Measurements from ENCODE around the gene STK11IP. TPM values are rescaled to one million over a fixed set of nuclear protein-coding genes. Genes with fewer than 3 reads are reported as not detected.

The STK11IP gene
- total and polyA plus RNA-seq, 2 of the 13 experiments (the other 11 are each of a cell fraction or from before 2014, with no cell fraction given): 12.8 to 24.0 TPM

DNA sequence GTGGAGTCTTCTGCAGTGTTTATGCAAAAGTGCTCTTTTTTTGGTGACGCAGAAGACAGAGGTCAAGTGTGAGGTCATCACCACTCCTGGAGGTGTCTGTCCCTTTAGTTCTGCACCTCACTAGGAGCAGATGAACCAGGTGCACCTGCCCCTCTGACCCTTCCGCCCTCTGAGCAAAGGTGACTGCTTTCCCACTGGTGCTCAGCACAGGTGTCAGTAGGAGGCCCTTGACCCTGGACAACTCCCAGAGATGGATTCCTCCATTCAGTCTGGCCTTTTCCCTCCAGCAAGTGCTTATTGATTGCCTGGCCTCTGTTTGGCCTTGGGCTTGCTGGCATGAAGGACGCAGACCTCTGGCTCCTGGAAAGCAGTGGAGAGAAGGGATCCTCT, 21.1 kb downstream of the STK11IP start (continued):
- TF ChIP-seq, protein P1, sequence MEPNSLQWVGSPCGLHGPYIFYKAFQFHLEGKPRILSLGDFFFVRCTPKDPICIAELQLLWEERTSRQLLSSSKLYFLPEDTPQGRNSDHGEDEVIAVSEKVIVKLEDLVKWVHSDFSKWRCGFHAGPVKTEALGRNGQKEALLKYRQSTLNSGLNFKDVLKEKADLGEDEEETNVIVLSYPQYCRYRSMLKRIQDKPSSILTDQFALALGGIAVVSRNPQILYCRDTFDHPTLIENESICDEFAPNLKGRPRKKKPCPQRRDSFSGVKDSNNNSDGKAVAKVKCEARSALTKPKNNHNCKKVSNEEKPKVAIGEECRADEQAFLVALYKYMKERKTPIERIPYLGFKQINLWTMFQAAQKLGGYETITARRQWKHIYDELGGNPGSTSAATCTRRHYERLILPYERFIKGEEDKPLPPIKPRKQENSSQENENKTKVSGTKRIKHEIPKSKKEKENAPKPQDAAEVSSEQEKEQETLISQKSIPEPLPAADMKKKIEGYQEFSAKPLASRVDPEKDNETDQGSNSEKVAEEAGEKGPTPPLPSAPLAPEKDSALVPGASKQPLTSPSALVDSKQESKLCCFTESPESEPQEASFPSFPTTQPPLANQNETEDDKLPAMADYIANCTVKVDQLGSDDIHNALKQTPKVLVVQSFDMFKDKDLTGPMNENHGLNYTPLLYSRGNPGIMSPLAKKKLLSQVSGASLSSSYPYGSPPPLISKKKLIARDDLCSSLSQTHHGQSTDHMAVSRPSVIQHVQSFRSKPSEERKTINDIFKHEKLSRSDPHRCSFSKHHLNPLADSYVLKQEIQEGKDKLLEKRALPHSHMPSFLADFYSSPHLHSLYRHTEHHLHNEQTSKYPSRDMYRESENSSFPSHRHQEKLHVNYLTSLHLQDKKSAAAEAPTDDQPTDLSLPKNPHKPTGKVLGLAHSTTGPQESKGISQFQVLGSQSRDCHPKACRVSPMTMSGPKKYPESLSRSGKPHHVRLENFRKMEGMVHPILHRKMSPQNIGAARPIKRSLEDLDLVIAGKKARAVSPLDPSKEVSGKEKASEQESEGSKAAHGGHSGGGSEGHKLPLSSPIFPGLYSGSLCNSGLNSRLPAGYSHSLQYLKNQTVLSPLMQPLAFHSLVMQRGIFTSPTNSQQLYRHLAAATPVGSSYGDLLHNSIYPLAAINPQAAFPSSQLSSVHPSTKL (CRISPR knock-in tag; IDR thresholded peaks at IDR 0.05): peak; percentile 68
- 0 out of 2 replicates have a peak, but pooled peaks have one; percentile 47 for TF ChIP-seq PITX1 (CRISPR knock-in tag; IDR thresholded peaks at IDR 0.05)
- peak; percentile 45 for TF ChIP-seq ZFX (CRISPR knock-in tag; IDR thresholded peaks at IDR 0.05; ENCODE audit: low read depth)
- TF ChIP-seq HNF4G (IDR thresholded peaks at IDR 0.05; ENCODE audit: borderline replicate concordance, low read depth, low read length): peak; percentile 47; the same call in 1 of the 2 replicates
- no peak for TF ChIP-seq HNF4G (CRISPR knock-in tag; IDR thresholded peaks at IDR 0.05; ENCODE audit: borderline replicate concordance, low read depth)
- no peak for TF ChIP-seq TSC22D2 (CRISPR knock-in tag; IDR thresholded peaks at IDR 0.05; ENCODE audit: borderline replicate concordance)
- TF ChIP-seq, protein P2, sequence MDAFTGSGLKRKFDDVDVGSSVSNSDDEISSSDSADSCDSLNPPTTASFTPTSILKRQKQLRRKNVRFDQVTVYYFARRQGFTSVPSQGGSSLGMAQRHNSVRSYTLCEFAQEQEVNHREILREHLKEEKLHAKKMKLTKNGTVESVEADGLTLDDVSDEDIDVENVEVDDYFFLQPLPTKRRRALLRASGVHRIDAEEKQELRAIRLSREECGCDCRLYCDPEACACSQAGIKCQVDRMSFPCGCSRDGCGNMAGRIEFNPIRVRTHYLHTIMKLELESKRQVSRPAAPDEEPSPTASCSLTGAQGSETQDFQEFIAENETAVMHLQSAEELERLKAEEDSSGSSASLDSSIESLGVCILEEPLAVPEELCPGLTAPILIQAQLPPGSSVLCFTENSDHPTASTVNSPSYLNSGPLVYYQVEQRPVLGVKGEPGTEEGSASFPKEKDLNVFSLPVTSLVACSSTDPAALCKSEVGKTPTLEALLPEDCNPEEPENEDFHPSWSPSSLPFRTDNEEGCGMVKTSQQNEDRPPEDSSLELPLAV (CRISPR knock-in tag; conservative IDR thresholded peaks at IDR 0.05; ENCODE audit: low read depth): no peak
- TF ChIP-seq RXRB (CRISPR knock-in tag; IDR thresholded peaks at IDR 0.05; ENCODE audit: borderline replicate concordance): peak; percentile 79
- TF ChIP-seq HOXA3 (CRISPR knock-in tag; IDR thresholded peaks at IDR 0.05): 0 out of 2 replicates have a peak, but pooled peaks have one; percentile 17
- TF ChIP-seq, protein P3, sequence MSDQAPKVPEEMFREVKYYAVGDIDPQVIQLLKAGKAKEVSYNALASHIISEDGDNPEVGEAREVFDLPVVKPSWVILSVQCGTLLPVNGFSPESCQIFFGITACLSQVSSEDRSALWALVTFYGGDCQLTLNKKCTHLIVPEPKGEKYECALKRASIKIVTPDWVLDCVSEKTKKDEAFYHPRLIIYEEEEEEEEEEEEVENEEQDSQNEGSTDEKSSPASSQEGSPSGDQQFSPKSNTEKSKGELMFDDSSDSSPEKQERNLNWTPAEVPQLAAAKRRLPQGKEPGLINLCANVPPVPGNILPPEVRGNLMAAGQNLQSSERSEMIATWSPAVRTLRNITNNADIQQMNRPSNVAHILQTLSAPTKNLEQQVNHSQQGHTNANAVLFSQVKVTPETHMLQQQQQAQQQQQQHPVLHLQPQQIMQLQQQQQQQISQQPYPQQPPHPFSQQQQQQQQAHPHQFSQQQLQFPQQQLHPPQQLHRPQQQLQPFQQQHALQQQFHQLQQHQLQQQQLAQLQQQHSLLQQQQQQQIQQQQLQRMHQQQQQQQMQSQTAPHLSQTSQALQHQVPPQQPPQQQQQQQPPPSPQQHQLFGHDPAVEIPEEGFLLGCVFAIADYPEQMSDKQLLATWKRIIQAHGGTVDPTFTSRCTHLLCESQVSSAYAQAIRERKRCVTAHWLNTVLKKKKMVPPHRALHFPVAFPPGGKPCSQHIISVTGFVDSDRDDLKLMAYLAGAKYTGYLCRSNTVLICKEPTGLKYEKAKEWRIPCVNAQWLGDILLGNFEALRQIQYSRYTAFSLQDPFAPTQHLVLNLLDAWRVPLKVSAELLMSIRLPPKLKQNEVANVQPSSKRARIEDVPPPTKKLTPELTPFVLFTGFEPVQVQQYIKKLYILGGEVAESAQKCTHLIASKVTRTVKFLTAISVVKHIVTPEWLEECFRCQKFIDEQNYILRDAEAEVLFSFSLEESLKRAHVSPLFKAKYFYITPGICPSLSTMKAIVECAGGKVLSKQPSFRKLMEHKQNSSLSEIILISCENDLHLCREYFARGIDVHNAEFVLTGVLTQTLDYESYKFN (CRISPR knock-in tag; conservative IDR thresholded peaks at IDR 0.05): peak; percentile 63
- no peak for TF ChIP-seq ZNF317 (CRISPR knock-in tag; IDR thresholded peaks at IDR 0.05)
- TF ChIP-seq, protein P4, sequence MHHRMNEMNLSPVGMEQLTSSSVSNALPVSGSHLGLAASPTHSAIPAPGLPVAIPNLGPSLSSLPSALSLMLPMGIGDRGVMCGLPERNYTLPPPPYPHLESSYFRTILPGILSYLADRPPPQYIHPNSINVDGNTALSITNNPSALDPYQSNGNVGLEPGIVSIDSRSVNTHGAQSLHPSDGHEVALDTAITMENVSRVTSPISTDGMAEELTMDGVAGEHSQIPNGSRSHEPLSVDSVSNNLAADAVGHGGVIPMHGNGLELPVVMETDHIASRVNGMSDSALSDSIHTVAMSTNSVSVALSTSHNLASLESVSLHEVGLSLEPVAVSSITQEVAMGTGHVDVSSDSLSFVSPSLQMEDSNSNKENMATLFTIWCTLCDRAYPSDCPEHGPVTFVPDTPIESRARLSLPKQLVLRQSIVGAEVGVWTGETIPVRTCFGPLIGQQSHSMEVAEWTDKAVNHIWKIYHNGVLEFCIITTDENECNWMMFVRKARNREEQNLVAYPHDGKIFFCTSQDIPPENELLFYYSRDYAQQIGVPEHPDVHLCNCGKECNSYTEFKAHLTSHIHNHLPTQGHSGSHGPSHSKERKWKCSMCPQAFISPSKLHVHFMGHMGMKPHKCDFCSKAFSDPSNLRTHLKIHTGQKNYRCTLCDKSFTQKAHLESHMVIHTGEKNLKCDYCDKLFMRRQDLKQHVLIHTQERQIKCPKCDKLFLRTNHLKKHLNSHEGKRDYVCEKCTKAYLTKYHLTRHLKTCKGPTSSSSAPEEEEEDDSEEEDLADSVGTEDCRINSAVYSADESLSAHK (CRISPR knock-in tag; IDR thresholded peaks at IDR 0.05; ENCODE audit: borderline replicate concordance): no peak
- TF ChIP-seq MIER3 (CRISPR knock-in tag; IDR thresholded peaks at IDR 0.05; ENCODE audit: borderline replicate concordance): peak; percentile 34; the same call in 1 of the 2 replicates
- TF ChIP-seq CREB1 (IDR thresholded peaks at IDR 0.05): peak; percentile 78
- TF ChIP-seq CREB1 (CRISPR knock-in tag; IDR thresholded peaks at IDR 0.05): 0 out of 2 replicates have a peak, but pooled peaks have one; percentile 44
- peak; percentile 40 for TF ChIP-seq YY1 (IDR thresholded peaks at IDR 0.05; ENCODE audit: insufficient read depth, insufficient replicate concordance, low read depth, low read length)
- TF ChIP-seq ZNF567 (CRISPR knock-in tag; IDR thresholded peaks at IDR 0.05; ENCODE audit: borderline replicate concordance): no peak
- 0 out of 2 replicates have a peak, but pooled peaks have one; percentile 13 for TF ChIP-seq ZNF644 (CRISPR knock-in tag; IDR thresholded peaks at IDR 0.05; ENCODE audit: low read depth)
- 0 out of 2 replicates have a peak, but pooled peaks have one; percentile 32 for TF ChIP-seq NFIC (IDR thresholded peaks at IDR 0.05; ENCODE audit: low read length)

Data from HepG2 (cell line).